Glomerular visceral epithelial cell (primary cell): ENCODE measurements around the gene NRF1.
"Not testable (repeated sequence)": the region's sequence is repeated elsewhere in the genome, so short reads cannot be mapped to it uniquely, and the experiment has no call there.

Experiments used
- DNase-seq: peaks from one replicate; pipeline ENCODE4 v3.0.0-alpha.2; 2016; ENCODE audit errors: extremely low spot score

Gene NRF1

DNA sequence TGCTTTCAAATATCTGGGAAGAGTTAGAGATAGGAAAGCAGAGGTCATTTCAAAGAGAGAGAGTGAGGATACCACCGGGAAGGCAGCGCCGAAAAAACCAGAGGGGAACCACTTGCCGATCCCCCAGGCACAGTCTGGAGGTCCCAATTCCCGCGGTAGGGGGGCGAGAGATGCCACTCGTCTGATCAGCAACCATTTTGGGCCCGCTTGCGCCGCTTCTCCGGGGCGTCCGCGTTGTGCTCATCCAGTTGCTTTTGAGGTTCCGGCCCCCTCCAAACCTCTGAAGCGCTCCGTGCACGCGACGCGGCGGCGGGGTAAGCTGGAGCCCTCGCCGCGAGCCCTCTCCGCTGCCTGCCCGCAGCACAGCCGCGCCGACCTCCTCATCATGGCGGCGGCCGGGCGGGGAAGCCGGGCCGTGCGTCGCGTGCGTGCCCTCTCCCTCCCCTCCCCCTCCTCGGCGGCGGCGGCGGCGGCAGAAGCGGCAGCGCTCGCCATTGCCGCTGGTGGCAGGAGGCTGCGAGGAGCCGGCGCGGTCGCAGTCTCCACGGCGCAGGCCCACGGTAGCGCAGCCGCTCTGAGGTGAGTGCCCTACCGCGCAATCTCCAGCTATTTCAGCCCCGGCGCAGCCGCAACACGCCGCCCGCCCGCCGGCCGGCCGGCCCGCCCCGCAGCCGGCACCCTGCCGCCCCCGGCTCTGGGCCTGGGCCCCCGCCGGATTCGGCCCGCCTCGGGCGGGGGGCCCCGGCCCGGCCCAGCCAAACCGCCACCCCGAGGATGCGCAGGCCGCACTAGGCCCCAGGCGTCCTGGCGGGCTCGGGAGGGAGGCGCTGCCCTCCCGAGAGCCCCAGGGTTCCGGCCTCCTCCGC, at the start of gene NRF1:
NRF1 (plus strand) TSS at position 475 of the 866 bp plus-strand sequence. CDS start 45,632 bp downstream, outside the sequence.
- DNase-seq: peak; percentile 91

GRCh38 chr7:129566323-129566722, 45.2 kb upstream of the NRF1 start:
- not testable (repeated sequence) for DNase-seq

- DNase-seq: no peak
Measured at GRCh38 chr7:129567377-129567776, 44.1 kb upstream of the NRF1 start.

DNA sequence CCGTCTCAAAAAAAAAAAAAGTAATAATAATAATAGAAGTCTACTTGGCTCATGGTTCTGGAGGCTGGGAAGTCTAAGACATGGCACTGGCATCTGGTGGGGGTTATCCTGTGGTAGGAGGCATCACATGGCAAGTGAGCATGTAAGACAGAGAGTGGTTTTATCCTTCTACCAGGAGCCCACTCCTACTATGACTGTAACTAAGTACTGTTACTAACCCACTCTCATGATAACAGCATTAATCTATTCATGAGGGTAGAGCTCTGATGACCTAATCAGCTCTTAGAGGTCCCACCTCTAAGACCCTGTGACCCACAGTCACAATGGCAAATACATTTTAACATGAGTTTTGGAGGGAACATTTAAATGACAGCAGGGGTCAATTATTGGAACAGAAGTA, 43.3 kb upstream of the NRF1 start:
- DNase-seq: no peak

GRCh38 chr7:129569326-129569725, 42.2 kb upstream of the NRF1 start:
- DNase-seq: no peak

DNA sequence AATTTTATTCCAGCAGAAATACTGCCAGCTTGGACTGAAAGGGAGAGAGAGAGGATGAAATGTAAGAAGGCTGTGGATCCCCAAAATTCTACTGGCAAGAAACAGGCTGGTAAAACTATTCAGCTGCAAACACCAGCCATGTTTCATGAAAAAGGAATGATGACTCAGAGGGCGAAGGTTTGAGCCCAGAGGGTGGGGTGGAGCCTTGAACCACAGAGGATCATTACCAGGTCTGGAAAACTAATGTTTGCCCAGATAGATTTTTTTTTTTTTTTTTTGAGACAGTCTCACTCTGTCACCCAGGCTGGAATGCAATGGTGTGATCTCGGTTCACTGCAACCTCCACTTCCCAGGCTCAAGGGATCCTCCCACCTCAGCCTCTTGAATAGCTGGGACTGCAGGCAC, 41.7 kb upstream of the NRF1 start:
- DNase-seq: peak; percentile 90

DNA sequence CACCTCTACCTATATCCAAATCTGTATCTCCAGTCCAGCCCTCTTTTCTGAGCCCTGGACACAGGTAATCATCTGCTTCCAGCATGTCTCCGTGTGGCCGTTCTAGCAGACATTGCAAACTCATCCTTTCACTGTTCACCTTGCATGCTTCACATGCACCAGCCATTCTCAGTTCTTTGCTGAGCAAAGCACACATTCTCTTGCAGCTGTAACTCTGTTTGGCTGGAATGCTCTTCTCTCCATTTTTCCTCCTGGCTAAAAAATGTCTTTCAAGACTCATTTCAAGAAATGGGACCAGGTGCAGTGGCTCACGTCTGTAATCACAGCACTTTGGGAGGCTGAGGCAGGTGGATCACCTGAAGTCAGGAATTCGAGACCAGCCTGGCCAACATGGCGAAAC, 40.3 kb upstream of the NRF1 start:
- DNase-seq: no peak

DNA sequence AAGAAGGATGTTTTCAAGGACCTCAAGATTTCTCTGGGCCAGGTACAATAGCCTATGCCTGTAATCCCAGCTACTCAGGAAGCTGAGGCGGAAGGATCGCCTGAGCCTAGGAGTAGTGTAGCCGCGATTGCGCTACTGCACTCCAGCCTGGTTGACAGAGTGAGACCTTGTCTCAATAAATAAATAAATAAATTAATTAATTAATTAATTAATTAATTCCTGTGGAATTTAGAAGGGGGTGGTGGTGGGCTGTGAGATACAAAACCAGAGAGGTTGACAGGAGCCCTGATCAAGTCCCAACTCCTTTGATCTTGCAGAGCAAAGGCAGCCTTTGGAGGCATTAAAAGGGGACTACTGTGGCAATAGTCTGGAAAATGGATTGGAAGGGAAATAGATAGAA, 39.3 kb upstream of the NRF1 start:
- DNase-seq: no peak

- DNase-seq: peak; percentile 39
Measured at GRCh38 chr7:129574487-129574886, 37.0 kb upstream of the NRF1 start.

- no peak for DNase-seq
Measured at GRCh38 chr7:129575699-129576098, 35.8 kb upstream of the NRF1 start.

GRCh38 chr7:129576138-129576537, 35.4 kb upstream of the NRF1 start:
- no peak for DNase-seq

- DNase-seq: no peak
Measured at GRCh38 chr7:129578829-129579228, 32.7 kb upstream of the NRF1 start.

GRCh38 chr7:129586179-129586578, 25.3 kb upstream of the NRF1 start:
- peak; percentile 47 for DNase-seq

- no peak for DNase-seq
Measured at GRCh38 chr7:129588268-129588667, 23.3 kb upstream of the NRF1 start.

DNA sequence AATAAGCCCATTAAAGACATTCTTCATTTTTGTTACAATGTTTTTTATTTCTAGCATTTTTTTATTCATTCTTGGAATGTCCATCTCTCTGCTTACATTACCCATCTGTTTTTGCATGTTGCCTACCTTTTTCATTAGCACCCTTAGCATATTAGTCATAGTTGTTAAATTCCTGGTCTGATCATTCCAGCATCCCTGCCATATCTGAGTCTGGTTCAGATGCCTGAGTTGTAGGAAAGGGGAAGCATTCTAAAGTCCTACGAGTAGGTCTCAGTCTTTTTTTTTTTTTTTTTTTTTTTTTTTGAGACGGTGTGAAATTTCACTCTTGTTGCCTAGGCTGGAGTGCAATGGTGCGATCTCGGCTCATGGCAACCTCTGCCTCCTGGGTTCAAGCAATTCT, 19.7 kb upstream of the NRF1 start:
- DNase-seq: no peak

- DNase-seq: not testable (repeated sequence)
Measured at GRCh38 chr7:129596386-129596785, 15.1 kb upstream of the NRF1 start.

DNA sequence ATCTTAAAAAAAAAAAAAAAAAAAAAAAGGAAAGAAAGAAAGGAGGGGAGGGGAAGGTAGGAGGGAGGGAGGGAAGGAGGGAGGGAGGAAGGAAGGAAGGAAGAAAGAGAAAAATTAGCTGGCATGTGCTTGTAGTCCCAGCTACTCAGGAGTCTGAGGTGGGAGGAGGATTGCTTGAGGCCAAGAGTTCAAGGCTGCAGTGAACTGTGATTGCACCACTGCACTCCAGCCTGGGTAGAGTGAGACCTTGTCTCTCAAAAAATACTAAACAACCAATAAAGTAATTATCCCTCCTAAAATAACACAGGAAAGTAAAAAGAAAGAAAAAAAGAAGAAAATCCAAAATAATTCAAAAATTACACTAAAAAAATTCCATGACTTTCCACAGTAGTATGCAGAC, 13.8 kb upstream of the NRF1 start:
- no peak for DNase-seq

DNA sequence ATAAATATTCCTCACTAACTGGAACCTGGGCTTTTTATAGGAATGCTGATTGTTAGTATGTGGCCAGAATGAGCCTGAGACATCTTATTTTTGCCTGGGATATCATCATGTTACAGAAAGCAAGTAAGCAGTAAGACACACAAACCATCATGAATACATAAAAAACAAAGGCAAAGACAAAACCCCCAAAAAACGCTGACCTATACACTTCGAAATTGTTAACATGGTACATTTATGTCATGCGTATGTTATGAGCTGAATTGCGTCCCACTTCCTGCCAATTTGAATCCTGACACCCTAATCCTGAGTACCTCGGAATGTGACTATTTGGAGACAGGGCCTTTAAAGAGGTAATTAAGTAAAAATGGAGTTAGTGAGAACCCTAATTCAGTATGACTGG, 12.3 kb upstream of the NRF1 start:
- no peak for DNase-seq

- DNase-seq: not testable (repeated sequence)
Measured at GRCh38 chr7:129603594-129603993, 7.9 kb upstream of the NRF1 start.

DNA sequence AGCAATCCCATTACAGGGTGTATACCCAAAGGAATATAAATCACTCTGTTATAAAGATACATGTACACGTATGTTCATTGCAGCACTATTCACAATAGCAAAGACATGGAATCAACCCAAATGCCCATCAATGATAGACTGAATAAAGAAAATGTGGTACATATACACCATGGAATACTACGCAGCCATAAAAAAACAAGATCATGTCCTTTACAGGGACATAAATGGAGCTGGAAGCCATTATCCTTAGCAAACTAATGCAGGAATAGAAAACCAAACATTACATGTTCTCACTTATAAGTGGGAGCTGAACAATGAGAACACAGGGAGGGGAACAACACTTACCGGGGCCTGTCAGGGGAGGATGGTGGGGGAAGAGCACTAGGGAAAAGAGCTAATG, 7.5 kb upstream of the NRF1 start:
- DNase-seq: not testable (repeated sequence)

GRCh38 chr7:129604713-129605437, 6.6 kb upstream of the NRF1 start:
- DNase-seq: no peak

DNA sequence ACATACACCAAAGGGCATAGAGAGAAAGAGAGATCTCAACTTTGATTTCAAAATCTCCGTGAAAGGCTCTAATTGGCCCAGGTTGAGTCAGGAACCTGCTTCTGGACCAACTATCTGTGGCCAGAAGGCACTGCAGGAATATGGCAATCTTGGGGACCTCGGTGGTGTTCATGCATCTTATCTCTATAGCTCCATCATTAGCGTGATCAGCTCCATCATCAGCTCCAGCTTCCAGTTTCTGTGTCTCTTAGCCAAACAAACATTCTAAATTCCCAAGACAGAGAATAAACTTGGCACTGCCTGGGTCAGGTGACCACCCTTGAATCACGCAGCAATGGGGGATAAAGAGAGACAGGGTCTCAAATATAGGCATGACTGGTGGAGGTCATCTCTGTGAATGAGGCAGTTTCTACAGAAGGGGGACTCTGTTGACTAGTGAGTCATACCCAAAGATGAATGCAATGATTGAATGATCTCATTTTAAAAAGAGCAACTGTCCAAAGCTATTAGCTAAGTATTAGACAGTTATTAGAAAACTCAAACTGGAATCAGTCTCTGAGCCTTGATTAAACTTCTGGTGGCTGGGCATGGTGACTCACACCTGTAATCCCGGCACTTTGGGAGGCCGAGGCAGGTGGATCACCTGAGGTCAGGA, 5.4 kb upstream of the NRF1 start:
- no peak for DNase-seq

DNA sequence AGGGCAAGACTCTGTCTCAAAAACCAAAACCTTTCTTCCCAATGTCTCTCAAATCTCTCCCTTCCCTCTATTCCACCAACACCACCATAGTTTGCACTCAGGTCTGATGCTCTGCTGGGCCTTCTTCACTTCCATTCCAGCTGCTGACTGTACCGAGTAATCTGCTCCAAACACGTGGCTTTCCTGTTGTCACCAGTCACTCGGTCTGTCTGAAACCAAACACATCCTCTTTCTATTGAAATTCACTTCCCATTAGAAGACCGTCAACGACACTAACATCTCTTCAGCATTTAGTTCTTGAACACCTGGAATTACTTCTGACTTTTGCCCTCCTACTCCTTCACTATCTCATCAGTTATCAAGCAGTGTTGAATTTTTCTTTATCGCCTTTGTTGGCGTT, 4.7 kb upstream of the NRF1 start:
- DNase-seq: no peak
